GM19239 (cell line): ENCODE data around the gene SDCBP2.

Experiments used
- DNase-seq: peaks from one replicate; pipeline ENCODE4 v3.0.0; 2011; ENCODE audit warnings: low spot score; ENCODE audit not compliant: insufficient read length
- FAIRE-seq: peaks from 2 replicates; lab custom pipeline; 2011; peaks lifted over from hg19 to GRCh38; lab: Jason Lieb, UNC

SDCBP2 gene

GRCh38 chr20:1332749-1333300, 3.9 kb upstream of the SDCBP2 start:
- no peak for FAIRE-seq
- no peak for DNase-seq

DNA sequence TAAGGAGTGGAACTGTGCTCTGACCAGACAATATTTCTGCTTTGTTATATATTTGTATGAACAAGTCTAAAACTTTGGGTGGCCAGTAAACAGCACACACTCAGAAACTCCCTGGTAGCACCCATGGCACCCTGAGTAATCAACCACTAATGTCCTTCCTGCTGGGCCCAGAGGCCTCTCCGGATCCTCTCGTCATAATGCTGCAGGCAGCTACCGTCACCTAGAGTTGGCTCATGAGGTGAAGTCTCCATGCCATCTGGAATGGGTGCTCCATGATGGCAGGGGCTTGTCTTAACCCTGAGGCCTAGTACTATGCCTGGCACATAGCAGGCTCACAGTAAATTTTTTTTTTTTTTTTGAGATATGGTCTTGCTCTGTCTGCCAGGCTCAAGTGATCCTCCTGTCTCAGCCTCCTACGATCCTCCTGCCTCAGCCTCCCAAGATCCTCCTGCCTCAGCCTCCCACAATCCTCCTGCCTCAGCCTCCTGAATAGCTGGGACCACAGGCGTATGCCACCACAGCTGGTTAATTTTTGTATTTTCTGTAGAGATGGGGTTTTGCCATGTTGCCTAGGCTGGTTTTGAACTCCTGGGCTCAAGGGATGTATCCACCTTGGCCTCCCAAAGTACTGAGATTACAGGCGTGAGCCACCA, 3.0 kb upstream of the SDCBP2 start:
- FAIRE-seq (no peak), DNase-seq (no peak)

DNA sequence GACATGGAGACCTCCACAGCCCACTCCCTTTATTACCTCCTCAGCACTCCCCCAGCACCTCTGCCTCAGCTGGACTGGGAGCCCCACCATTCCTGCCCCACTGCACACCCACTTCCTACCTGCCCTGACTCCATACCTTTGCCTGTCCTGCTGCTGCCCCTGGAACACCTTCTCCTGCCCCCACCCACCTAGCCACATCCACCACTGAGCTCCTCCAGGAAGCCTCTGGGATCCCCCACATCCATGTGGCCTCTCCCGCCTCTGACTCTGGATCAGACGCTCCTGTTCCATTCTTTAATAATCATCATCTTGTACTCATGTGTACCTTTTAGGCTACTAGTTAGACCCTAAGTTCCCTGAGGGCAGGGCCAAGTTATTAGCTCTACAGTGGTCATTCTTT, 2.2 kb upstream of the SDCBP2 start:
- DNase-seq = no peak
- no peak for FAIRE-seq

DNA sequence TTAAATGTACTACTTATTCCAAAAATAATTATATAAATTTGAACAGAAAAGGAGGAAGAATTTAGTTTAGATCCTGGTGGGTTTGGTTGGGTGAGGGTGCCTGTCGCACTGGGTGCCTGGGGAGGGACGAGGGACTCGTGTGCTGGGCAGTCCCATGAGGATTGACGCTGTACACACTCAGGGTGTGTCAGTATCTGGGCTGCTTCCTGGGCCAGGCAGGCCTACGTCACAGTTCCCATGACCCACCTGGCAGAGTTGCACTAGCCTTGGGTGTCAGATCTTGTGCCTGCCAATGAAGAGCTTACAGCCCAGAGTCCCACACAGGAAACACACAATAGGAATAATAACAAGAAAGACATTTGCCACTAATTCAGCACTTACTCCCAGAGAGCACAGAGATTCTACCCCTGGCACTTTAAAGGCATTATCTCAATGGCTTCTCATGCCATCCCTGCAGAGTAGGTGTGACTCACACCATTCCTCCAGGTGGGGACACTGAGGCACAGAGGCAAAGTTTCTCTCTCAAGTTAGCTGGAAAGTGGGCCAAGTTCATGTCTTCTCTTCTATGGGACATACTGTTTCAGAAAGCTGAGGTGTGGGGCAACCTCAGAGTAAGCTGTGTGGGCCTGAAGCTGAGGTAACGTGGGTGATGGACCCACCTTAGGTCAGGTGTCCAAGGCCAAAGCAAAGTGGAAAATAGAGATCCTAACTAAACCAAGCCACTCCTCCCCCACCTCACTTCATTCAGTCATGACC, 1.3 kb upstream of the SDCBP2 start:
- no peak for FAIRE-seq

GRCh38 chr20:1327827-1328679, 886 bp downstream of the SDCBP2 start:
- FAIRE-seq (no peak), DNase-seq (no peak)

More for the DNA sequence above, 1.3 kb upstream of the SDCBP2 start:
- no peak for DNase-seq

DNA sequence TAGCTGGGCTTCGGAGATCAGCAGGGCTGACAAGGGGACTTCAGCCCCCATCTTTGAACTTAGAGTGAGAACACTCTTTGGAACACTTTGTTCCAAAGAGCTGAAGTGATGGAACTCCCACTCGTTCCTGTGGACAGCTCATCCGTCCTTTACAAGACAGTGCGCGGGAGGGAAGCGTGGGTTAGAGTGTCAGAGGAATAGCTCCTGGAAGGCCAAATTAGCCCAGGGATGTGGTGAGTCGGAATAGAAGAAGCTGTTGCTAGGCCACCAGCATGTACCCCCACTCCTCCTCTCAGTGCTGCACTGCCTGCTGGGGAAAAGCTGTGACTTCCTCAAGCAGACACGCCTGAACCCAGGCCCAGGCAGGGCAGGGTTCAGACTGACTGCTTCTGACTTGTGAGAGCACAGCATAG, 1.7 kb downstream of the SDCBP2 start:
- DNase-seq (no peak), FAIRE-seq (no peak)

GRCh38 chr20:1326031-1326930, 2.7 kb downstream of the SDCBP2 start:
- DNase-seq = no peak
- FAIRE-seq = peak; percentile 64

- DNase-seq = peak; percentile 90
- peak; percentile 99 for FAIRE-seq
These were observed 3.5 kb downstream of the SDCBP2 start for GRCh38 chr20:1325173-1326030.

GRCh38 chr20:1324598-1325172, 4.3 kb downstream of the SDCBP2 start:
- FAIRE-seq = peak; percentile 66

GRCh38 chr20:1323830-1324597, 4.9 kb downstream of the SDCBP2 start:
- DNase-seq (no peak), FAIRE-seq (no peak)

More at GRCh38 chr20:1324598-1325172, 4.3 kb downstream of the SDCBP2 start:
- DNase-seq = no peak

DNA sequence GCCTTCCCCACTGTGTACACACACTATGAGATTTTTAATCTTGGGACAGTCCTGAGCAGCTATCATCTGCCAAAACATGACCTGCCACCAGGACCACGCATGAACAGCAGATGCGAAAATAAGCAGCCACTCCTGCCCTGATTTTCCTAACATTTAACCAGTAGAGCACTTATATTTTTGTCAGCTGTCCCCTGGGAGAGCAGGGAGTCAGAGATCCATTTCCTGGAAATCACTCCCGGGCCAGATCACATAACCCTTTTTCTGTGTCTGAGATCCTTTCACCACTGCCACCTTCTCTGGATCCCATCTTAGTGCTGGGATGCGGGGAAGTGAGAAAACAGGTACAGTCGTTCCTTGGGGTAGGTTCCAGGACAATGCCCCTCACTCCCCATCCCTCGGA, 5.7 kb downstream of the SDCBP2 start:
- DNase-seq (no peak), FAIRE-seq (no peak)

- no peak for FAIRE-seq
- no peak for DNase-seq
These were observed 6.3 kb downstream of the SDCBP2 start for GRCh38 chr20:1322511-1323245.

DNA sequence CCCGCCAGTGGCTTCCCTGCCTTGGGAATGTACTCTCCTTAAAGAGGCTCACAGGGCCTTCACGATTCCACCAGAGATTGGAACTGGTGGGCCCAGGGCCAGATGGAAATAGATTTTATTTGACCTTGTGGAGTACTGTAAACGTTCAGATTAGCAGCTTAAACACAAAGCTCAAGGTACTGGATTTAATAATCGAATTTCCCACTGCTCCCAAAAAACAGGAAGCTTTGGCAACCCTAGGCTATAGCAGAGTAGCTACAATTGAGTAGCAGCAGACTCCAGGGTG, 7.3 kb downstream of the SDCBP2 start:
- FAIRE-seq (no peak), DNase-seq (no peak)

GRCh38 chr20:1320902-1321653, 7.9 kb downstream of the SDCBP2 start:
- DNase-seq (no peak), FAIRE-seq (no peak)

DNA sequence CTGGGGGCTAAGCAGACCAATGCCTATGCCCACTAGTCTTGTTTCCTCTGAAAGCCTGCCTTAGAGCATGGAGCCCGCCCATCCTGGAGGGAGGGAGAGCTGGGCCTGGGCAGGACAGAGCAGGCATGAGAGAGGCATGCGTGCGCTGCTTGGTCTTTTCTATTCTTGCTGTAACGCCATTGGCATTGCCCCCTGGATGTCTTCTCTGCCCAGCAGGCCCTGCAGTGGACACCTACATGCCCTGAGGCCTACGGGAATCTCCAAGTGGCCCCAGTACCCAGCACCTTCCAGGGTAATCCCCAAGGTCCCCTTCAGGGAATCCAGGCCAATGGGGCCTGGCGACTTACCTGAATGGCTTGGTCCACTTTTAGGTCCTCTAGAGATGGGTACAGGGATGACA, 8.9 kb downstream of the SDCBP2 start:
- DNase-seq (no peak), FAIRE-seq (no peak)

DNA sequence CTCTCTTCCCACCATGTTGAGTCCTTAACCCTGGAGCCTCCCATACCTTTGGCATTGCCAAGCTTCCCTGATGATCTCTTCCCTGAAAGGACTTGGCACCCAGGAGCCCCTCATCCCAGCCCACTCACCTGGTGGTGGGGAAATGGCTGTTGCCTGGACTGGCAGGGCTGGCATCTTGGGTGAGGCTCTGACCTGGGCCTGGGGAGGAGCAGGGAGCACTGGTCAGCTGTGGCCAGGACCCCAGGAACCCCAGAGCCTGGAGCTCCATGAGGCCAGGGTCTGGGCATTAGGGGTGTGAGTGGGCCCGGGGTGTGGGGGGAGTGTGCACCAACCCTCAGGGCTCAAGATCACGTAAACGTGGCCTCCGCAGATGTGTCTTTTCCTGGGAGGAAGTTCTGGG, 9.5 kb downstream of the SDCBP2 start:
- DNase-seq = no peak
- FAIRE-seq = no peak

GRCh38 chr20:1319051-1319450, 9.9 kb downstream of the SDCBP2 start:
- DNase-seq (no peak), FAIRE-seq (no peak)
